Gastroesophageal sphincter (tissue), 3 donors: Measurements from ENCODE around the gene GJA4.

Source experiments
- EP300 ChIP-seq: sonication (generic); formaldehyde crosslinking; IDR thresholded peaks from one replicate; pipeline ENCODE4 v1.6.1; 2017; ENCODE audit warnings: antibody characterized with exemption, mild to moderate bottlenecking
- POLR2A ChIP-seq, 2 donors: fragments of 450-650 bp; IDR thresholded peaks; one replicate each; pipeline ENCODE4 v1.6.1; 2017; ENCODE audit warnings: antibody characterized with exemption in 2 of 2, mild to moderate bottlenecking in 2 of 2, moderate library complexity in 1 of 2
- POLR2AphosphoS5 ChIP-seq: sonication (generic); formaldehyde crosslinking; IDR thresholded peaks from one replicate; pipeline ENCODE4 v1.6.1; 2017; ENCODE audit warnings: antibody characterized with exemption
- TF ChIP-seq, protein P1 (sequence below), 4 experiments: fragments of 200-600 bp in 2 of 4; fragments of 450-650 bp in 2 of 4; sonication (generic) in 1 of 4; IDR thresholded peaks; one replicate each; pipeline ENCODE4 v1.5.1; 2017 to 2019; ENCODE audit warnings: antibody characterized with exemption in 4 of 4, mild to moderate bottlenecking in 2 of 4, moderate library complexity in 2 of 4

GRCh38 chr1:34816332-34816731 is 23.5 kb downstream of the GJA4 start:
- TF ChIP-seq POLR2AphosphoS5 (no peak), POLR2A (IDR thresholded peaks at IDR 0.05) (no peak), EP300 (no peak)
- TF ChIP-seq, protein P1, sequence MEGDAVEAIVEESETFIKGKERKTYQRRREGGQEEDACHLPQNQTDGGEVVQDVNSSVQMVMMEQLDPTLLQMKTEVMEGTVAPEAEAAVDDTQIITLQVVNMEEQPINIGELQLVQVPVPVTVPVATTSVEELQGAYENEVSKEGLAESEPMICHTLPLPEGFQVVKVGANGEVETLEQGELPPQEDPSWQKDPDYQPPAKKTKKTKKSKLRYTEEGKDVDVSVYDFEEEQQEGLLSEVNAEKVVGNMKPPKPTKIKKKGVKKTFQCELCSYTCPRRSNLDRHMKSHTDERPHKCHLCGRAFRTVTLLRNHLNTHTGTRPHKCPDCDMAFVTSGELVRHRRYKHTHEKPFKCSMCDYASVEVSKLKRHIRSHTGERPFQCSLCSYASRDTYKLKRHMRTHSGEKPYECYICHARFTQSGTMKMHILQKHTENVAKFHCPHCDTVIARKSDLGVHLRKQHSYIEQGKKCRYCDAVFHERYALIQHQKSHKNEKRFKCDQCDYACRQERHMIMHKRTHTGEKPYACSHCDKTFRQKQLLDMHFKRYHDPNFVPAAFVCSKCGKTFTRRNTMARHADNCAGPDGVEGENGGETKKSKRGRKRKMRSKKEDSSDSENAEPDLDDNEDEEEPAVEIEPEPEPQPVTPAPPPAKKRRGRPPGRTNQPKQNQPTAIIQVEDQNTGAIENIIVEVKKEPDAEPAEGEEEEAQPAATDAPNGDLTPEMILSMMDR (IDR thresholded peaks at IDR 0.05), result no peak
